ENCODE measurements around the gene MSH3.

Gene MSH3

DNA sequence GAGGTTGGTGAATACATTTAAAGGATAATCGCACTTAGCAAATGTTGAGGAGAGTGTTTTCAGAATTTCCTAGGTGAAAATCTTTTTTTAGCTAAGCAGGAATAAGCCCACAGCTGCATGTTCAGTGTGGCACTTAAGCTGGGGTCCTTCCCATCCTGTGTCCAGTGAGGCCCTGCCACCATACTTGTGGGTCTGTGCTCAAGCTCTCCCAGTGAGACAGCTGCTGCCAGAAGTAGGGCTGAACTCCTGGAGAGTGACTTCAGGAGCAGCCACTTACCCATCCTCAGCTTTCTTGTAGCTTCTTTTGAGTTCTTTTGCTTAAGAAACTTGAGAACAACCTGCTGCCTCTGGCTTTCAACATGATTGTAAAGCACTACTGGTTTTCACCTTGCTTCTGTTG, 110.3 kb downstream of the MSH3 start:
- no peaks in the 10 kb centered on the region for H3F3A ChIP-seq (ENCODE audit: insufficient read depth, low read length)
- no peak overlapping the region for H3K9ac ChIP-seq (ENCODE audit: low read length)
- H3K27me3 ChIP-seq (replicated peaks; ENCODE audit: insufficient read depth, low read length): no peaks in the 10 kb centered on the region
- no peaks in the 10 kb centered on the region for H3K9me2 ChIP-seq (replicated peaks; ENCODE audit: insufficient read depth, low read length)
- H4K20me1 ChIP-seq (ENCODE audit: insufficient read depth, low read length): no peaks in the 10 kb centered on the region
- no peak for DNase-seq
- no peak overlapping the region for H2AFZ ChIP-seq (ENCODE audit: low read length)
- H3K4me3 ChIP-seq (ENCODE audit: low read length): no peak overlapping the region
- no peaks in the 10 kb centered on the region for H3K9me3 ChIP-seq (replicated peaks; ENCODE audit: insufficient read depth, low read length)
- no peak overlapping the region for H3K27ac ChIP-seq (ENCODE audit: low read length)
- no peaks in the 10 kb centered on the region for H3K36me3 ChIP-seq (replicated peaks; ENCODE audit: insufficient read depth, low read length)
- no peak overlapping the region for H3K4me2 ChIP-seq (ENCODE audit: low read depth, low read length)
- TF ChIP-seq, protein P1, sequence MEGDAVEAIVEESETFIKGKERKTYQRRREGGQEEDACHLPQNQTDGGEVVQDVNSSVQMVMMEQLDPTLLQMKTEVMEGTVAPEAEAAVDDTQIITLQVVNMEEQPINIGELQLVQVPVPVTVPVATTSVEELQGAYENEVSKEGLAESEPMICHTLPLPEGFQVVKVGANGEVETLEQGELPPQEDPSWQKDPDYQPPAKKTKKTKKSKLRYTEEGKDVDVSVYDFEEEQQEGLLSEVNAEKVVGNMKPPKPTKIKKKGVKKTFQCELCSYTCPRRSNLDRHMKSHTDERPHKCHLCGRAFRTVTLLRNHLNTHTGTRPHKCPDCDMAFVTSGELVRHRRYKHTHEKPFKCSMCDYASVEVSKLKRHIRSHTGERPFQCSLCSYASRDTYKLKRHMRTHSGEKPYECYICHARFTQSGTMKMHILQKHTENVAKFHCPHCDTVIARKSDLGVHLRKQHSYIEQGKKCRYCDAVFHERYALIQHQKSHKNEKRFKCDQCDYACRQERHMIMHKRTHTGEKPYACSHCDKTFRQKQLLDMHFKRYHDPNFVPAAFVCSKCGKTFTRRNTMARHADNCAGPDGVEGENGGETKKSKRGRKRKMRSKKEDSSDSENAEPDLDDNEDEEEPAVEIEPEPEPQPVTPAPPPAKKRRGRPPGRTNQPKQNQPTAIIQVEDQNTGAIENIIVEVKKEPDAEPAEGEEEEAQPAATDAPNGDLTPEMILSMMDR (IDR thresholded peaks at IDR 0.05; ENCODE audit: low read length): no peak
- TF ChIP-seq EZH2 (optimal IDR thresholded peaks at IDR 0.05; ENCODE audit: low read depth, low read length): no peak
- H3K79me2 ChIP-seq (ENCODE audit: low read length): no peaks in the 10 kb centered on the region
- no peaks in the 10 kb centered on the region for H3K4me1 ChIP-seq (ENCODE audit: low read length)

DNA sequence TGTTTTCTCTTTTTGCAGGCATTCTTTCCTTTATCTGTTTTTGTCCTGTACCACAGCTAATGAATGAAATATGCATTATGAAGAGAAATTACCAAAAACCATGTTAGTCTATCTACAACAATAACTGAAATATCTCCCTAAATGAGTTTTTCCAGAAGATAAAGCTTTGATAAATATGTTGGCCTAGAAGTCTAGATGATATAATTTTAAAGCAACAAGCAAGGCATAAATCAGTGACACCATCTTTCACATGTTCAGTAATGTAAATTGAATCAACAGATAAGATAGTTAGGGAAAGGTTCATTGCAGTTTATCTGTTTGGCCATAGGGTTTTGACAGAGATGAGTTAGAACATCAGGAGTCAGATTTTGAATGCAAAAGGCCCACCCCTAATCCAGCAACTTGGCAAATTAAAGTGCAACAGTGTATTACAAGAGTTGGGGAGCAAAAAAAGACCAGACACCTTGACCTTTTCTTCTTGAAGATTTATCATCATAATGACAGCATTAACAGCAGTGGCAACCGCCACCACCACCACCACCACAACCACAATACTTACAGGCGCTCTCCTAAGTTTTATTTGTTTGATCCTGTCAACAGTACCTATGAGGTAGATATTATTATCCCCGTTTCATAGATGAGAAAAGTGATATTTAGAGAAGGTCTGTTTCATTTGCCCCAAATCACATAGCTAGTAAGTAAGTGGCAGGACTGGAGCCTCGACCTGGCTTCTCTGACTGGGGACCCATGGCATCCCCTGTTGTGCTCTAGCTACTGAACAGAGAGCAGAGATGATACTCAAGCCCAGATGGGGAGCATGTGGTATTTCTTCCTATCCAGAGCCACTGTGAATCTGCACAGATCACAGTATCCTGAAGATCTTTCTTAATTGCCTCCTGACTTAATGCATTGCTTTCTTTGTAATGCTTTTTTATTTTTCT, 123.2 kb downstream of the MSH3 start:
- H2AFZ ChIP-seq (ENCODE audit: low read length): no peak overlapping the region
- H3K9ac ChIP-seq (ENCODE audit: low read length): no peak overlapping the region
- H3K27ac ChIP-seq (ENCODE audit: low read length): no peak overlapping the region
- no peaks in the 10 kb centered on the region for H3K9me3 ChIP-seq (replicated peaks; ENCODE audit: insufficient read depth, low read length)
- H4K20me1 ChIP-seq (ENCODE audit: insufficient read depth, low read length): no peaks in the 10 kb centered on the region
- no peak for DNase-seq
- TF ChIP-seq, protein P1 (IDR thresholded peaks at IDR 0.05; ENCODE audit: low read length): no peak
- TF ChIP-seq EZH2 (optimal IDR thresholded peaks at IDR 0.05; ENCODE audit: low read depth, low read length) (no peak), EZH2phosphoT487 (IDR thresholded peaks at IDR 0.05; ENCODE audit: low read length) (no peak)
- no peaks in the 10 kb centered on the region for H3F3A ChIP-seq (ENCODE audit: insufficient read depth, low read length)
- no peaks in the 10 kb centered on the region for H3K4me1 ChIP-seq (ENCODE audit: low read length)
- no peaks in the 10 kb centered on the region for H3K27me3 ChIP-seq (replicated peaks; ENCODE audit: insufficient read depth, low read length)
- H3K36me3 ChIP-seq (replicated peaks; ENCODE audit: insufficient read depth, low read length): no peaks in the 10 kb centered on the region; the same call in 1 of the 2 replicates
- no peak overlapping the region for H3K4me2 ChIP-seq (ENCODE audit: low read depth, low read length)
- no peak overlapping the region for H3K4me3 ChIP-seq (ENCODE audit: low read length)
- H3K79me2 ChIP-seq (ENCODE audit: low read length): no peaks in the 10 kb centered on the region
- H3K9me2 ChIP-seq (replicated peaks; ENCODE audit: insufficient read depth, low read length): no peaks in the 10 kb centered on the region

DNA sequence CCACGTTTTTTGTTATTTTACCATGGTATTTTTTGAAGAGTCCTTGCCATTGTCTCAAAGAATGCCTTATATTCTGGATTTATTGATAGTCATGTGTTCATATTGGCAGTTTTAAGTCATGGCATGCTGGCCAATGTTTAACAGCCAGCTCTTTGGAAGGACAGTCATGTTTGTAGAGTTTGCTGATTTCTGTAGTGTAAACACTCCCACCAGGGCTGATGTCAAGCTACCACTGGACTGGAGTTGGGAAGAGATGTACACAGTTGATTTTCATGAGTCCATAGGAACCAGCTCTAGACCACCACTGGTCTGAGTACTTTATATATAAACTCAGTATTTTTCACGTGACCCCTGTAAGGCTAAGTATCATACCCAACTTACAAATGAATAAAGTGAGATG, 125.6 kb downstream of the MSH3 start:
- Histone ChIP-seq H3K27ac (ENCODE audit: low read length) (no peak overlapping the region), H3K79me2 (ENCODE audit: low read length) (no peaks in the 10 kb centered on the region), H3K27me3 (replicated peaks; ENCODE audit: insufficient read depth, low read length) (no peaks in the 10 kb centered on the region), H3K9ac (ENCODE audit: low read length) (no peak overlapping the region), H3K9me3 (replicated peaks; ENCODE audit: insufficient read depth, low read length) (no peaks in the 10 kb centered on the region), H3K36me3 (replicated peaks; ENCODE audit: insufficient read depth, low read length) (no peaks in the 10 kb centered on the region; the same call in 1 of the 2 replicates), H3F3A (ENCODE audit: insufficient read depth, low read length) (no peaks in the 10 kb centered on the region), H2AFZ (ENCODE audit: low read length) (no peak overlapping the region), H3K4me3 (ENCODE audit: low read length) (no peak overlapping the region), H4K20me1 (ENCODE audit: insufficient read depth, low read length) (no peaks in the 10 kb centered on the region), H3K4me2 (ENCODE audit: low read depth, low read length) (no peak overlapping the region), H3K9me2 (replicated peaks; ENCODE audit: insufficient read depth, low read length) (no peaks in the 10 kb centered on the region), H3K4me1 (ENCODE audit: low read length) (no peaks in the 10 kb centered on the region)
- DNase-seq: no peak
- TF ChIP-seq, protein P1 (IDR thresholded peaks at IDR 0.05; ENCODE audit: low read length): no peak
- TF ChIP-seq EZH2phosphoT487 (IDR thresholded peaks at IDR 0.05; ENCODE audit: low read length) (no peak), EZH2 (optimal IDR thresholded peaks at IDR 0.05; ENCODE audit: low read depth, low read length) (no peak)
